Smooth muscle cell (in vitro differentiated cells): ENCODE measurements around the gene CD38. TPM values are rescaled to one million over a fixed set of nuclear protein-coding genes. Genes with fewer than 3 reads are reported as not detected.
"Not testable (repeated sequence)": the region's sequence is repeated elsewhere in the genome, so short reads cannot be mapped to it uniquely, and the experiment has no call there.

Experiments
- DNase-seq: peaks from one replicate; lab custom pipeline; 2025; ENCODE audit not compliant: unreplicated experiment; lab: John Stamatoyannopoulos, UW
- H2AFZ ChIP-seq: fragments of 200-600 bp; sonication (generic); 2 replicates; pipeline ENCODE4 v1.6.0; 2016; ENCODE audit warnings: antibody characterized with exemption, low read depth, mild to moderate bottlenecking
- H3F3A ChIP-seq: fragments of 200-600 bp; sonication (generic); 2 replicates; pipeline ENCODE4 v1.6.0; 2017; ENCODE audit warnings: antibody characterized with exemption, low read depth
- H3K27ac ChIP-seq: fragments of 200-600 bp; sonication (generic); 2 replicates; pipeline ENCODE4 v1.5.1; 2016; ENCODE audit warnings: low read depth, mild to moderate bottlenecking
- H3K27me3 ChIP-seq: fragments of 200-600 bp; sonication (generic); 2 replicates; pipeline ENCODE4 v1.6.1; 2016; ENCODE audit warnings: low read depth, mild to moderate bottlenecking
- H3K36me3 ChIP-seq: fragments of 200-600 bp; sonication (generic); 2 replicates; pipeline ENCODE4 v1.5.1; 2016; ENCODE audit warnings: low read depth
- H3K4me1 ChIP-seq: fragments of 200-600 bp; sonication (generic); 2 replicates; pipeline ENCODE4 v1.5.1; 2016; ENCODE audit warnings: low read depth
- H3K4me2 ChIP-seq: fragments of 200-600 bp; sonication (generic); 2 replicates; pipeline ENCODE4 v1.6.0; 2016; ENCODE audit warnings: mild to moderate bottlenecking
- H3K4me3 ChIP-seq: fragments of 200-600 bp; sonication (generic); 2 replicates; pipeline ENCODE4 v1.5.1; 2016; ENCODE audit warnings: mild to moderate bottlenecking
- H3K79me2 ChIP-seq: fragments of 200-600 bp; sonication (generic); 2 replicates; pipeline ENCODE4 v1.6.0; 2016; ENCODE audit warnings: low read depth, mild to moderate bottlenecking
- H3K9ac ChIP-seq: fragments of 200-600 bp; sonication (generic); 2 replicates; pipeline ENCODE4 v1.6.0; 2016; ENCODE audit warnings: low read depth
- H3K9me3 ChIP-seq: fragments of 200-600 bp; sonication (generic); replicated peaks from 2 replicates; pipeline ENCODE4 v1.5.1; 2016; ENCODE audit warnings: low read depth
- H4K20me1 ChIP-seq: fragments of 200-600 bp; sonication (generic); 2 replicates; pipeline ENCODE4 v1.6.0; 2016; ENCODE audit warnings: low read depth
- WGBS: methylation state at CpG from one replicate; pipeline ENCODE4 v1.1.7; 2016; ENCODE audit warnings: low lambda C conversion rate; 5-methylcytosine and 5-hydroxymethylcytosine counted together
- polyA plus RNA-seq: library from polyadenylated mRNA; unstranded; fragments of >200 nt; fragmentation: Nextera tagmentation; extraction: Ambion mirVana; gene quantifications from 2 replicates; pipeline ENCODE4 v1.2.1, GENCODE V29; 2016
- total RNA-seq: library from RNA; depleted of rRNA; stranded (reverse); fragments of >200 nt; gene quantifications from 2 replicates; pipeline ENCODE4 v1.2.3, GENCODE V29; 2014
- TF ChIP-seq, protein P1 (sequence below): fragments of 200-600 bp; sonication (generic); IDR thresholded peaks from 2 replicates; pipeline ENCODE4 v1.5.1; 2017; ENCODE audit warnings: borderline replicate concordance, mild to moderate bottlenecking, antibody characterized with exemption; ENCODE audit not compliant: insufficient read depth, poor library complexity, severe bottlenecking

Gene CD38
- total and polyA plus RNA-seq, 2 experiments from 2014 or later: not detected

DNA sequence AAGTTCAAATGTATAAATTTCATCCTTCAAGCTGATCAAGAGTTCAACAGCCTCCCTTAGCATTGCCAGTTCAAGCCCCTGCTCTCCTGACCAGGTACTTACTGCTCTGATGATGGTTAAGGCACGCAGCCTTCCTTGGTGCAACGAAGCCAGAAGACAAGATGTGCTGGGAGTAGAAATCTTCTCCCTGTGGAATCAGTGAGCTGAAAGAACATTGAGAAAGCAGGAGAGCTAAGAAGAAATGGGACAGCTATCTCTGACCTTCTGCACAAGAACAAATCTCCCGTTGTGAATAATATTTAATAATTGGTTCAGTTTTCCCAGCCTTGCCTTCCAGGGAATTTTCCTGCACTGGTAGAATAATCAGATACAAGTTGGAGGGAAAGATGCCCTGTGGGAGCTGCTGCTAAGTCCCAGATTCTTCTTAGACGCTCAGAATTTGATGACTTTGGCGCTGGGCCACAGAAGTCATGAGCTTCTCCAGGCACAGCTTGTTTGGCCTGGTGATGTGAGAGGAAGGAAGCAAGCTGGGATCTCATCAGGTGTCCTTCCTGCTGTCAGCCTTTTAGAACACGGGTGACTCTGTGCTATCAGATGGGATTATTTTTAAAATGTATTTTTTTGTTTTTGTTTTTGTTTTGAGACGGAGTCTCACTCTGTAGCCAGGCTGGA lies 77.8 kb downstream of the CD38 start:
- H3K4me3 ChIP-seq: no peak overlapping the region
- no peak overlapping the region for H3K9ac ChIP-seq
- H3K27ac ChIP-seq: no peak overlapping the region
- H3K4me2 ChIP-seq: no peak overlapping the region
- no peaks in the 10 kb centered on the region for H4K20me1 ChIP-seq
- no peaks in the 10 kb centered on the region for H3K79me2 ChIP-seq
- WGBS: 83% methylated on average over 7 of the region's 7 CpGs
- no peaks in the 10 kb centered on the region for H3K4me1 ChIP-seq
- no peak overlapping the region for H2AFZ ChIP-seq
- no peaks in the 10 kb centered on the region for H3K9me3 ChIP-seq
- no peaks in the 10 kb centered on the region for H3K36me3 ChIP-seq
- DNase-seq: no peak
- no peaks in the 10 kb centered on the region for H3K27me3 ChIP-seq
- H3F3A ChIP-seq: no peaks in the 10 kb centered on the region
- TF ChIP-seq, protein P1, sequence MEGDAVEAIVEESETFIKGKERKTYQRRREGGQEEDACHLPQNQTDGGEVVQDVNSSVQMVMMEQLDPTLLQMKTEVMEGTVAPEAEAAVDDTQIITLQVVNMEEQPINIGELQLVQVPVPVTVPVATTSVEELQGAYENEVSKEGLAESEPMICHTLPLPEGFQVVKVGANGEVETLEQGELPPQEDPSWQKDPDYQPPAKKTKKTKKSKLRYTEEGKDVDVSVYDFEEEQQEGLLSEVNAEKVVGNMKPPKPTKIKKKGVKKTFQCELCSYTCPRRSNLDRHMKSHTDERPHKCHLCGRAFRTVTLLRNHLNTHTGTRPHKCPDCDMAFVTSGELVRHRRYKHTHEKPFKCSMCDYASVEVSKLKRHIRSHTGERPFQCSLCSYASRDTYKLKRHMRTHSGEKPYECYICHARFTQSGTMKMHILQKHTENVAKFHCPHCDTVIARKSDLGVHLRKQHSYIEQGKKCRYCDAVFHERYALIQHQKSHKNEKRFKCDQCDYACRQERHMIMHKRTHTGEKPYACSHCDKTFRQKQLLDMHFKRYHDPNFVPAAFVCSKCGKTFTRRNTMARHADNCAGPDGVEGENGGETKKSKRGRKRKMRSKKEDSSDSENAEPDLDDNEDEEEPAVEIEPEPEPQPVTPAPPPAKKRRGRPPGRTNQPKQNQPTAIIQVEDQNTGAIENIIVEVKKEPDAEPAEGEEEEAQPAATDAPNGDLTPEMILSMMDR: no peak

DNA sequence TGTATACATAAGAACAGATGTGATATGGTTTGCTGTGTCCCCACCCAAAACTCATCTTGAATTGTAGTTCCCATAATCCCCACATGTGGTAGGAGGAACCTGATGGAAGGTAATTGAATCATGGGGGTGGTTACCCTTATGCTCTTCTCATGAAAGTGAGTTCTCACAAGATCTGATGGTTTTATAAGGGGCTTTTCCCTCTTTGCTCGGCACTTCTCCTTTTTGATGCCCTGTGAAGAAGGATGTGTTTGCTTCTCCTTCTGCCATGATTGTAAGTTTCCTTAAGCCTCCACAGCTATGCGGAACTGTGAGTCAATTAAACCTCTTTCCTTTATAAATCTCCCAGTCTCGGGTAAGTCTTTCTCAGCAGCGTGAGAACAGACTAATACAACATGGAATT lies 83.1 kb downstream of the CD38 start:
- 88% methylated on average over 4 of the region's 4 CpGs for WGBS

DNA sequence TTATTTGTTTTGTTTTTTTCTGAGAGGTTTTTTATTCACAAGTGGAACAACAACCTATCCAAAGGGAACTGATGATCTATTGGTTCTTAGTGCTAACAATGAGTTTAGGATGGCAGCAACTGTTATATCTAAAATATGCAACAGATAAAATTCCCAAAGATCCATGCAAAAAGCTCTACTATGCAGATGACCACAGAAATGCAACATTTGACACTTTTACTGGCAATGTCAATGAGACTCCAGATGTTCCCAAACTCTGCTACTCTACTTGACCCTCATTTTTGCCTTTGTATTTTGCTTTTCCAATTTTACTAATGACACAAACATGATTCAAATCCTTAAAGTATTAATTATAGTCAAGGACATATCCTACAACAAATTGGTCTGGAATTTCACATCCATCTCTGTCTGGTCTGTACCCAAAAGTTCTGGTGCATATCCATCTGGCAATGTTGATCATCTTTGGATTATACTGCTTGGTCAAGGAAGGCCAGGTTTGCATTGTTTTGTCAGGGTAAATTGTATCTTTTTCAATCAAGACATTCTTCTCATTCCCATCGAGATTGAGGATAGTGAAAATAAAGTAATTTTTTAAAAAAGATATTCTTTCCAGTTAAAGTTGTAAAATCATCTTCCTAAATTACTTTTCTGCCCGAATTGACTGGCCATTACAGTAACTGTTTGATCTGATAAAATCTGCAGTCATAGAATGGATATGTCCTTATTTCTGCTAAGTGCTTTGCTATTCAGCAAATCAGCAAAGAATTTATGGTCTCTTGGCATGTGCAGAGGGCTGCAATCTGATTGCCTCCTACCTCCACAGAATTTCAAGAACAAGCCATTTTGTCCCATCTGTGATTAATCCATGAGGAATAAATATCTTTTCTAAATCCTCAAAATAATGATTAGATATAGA lies 86.8 kb downstream of the CD38 start:
- H3K36me3 ChIP-seq: no peaks in the 10 kb centered on the region
- no peaks in the 10 kb centered on the region for H3K4me1 ChIP-seq
- TF ChIP-seq, protein P1: no peak
- no peak for DNase-seq
- H3F3A ChIP-seq: no peaks in the 10 kb centered on the region
- H3K9ac ChIP-seq: no peak overlapping the region
- no peaks in the 10 kb centered on the region for H3K27me3 ChIP-seq
- H2AFZ ChIP-seq: no peak overlapping the region
- no peaks in the 10 kb centered on the region for H3K79me2 ChIP-seq
- 66% methylated on average over 2 of the region's 2 CpGs for WGBS
- H4K20me1 ChIP-seq: no peaks in the 10 kb centered on the region
- H3K4me3 ChIP-seq: no peak overlapping the region
- H3K9me3 ChIP-seq: no peaks in the 10 kb centered on the region
- no peak overlapping the region for H3K27ac ChIP-seq
- H3K4me2 ChIP-seq: no peak overlapping the region

More for the DNA sequence above, 83.1 kb downstream of the CD38 start:
- H3K4me3 ChIP-seq, H3K27ac ChIP-seq, H3K9me3 ChIP-seq, H2AFZ ChIP-seq, DNase-seq, H3K36me3 ChIP-seq, H3K4me2 ChIP-seq, H3K27me3 ChIP-seq, H3K4me1 ChIP-seq, H3K79me2 ChIP-seq, H3K9ac ChIP-seq, H4K20me1 ChIP-seq, H3F3A ChIP-seq: not testable (repeated sequence)

DNA sequence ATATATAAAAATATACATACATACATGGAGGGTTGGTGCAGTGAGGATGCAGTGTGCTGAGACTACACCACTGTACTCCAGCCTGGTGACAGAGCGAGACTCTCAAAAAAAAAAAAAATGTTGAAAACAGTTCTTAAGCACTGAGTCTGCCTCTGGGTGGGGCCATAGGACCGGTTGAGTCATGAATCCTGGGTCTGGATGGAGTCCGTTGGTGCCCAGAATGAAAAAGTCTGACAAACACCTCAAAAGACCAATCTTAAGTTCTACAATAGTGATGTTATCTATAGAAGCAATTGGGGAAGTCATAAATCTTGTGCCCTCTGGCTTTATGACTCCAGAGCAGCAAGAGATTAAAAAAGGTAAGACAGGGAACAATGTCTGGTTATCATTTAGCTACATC lies 90.0 kb downstream of the CD38 start:
- H3K79me2 ChIP-seq: no peaks in the 10 kb centered on the region
- 52% methylated on average over 3 of the region's 3 CpGs for WGBS
- no peaks in the 10 kb centered on the region for H3K27me3 ChIP-seq
- no peak overlapping the region for H2AFZ ChIP-seq
- no peak for DNase-seq
- H3K4me3 ChIP-seq: no peak overlapping the region
- H4K20me1 ChIP-seq: no peaks in the 10 kb centered on the region
- no peaks in the 10 kb centered on the region for H3K9me3 ChIP-seq
- no peak overlapping the region for H3K4me2 ChIP-seq
- no peaks in the 10 kb centered on the region for H3K36me3 ChIP-seq
- H3K27ac ChIP-seq: no peak overlapping the region
- TF ChIP-seq, protein P1: no peak
- no peaks in the 10 kb centered on the region for H3K4me1 ChIP-seq
- H3K9ac ChIP-seq: no peak overlapping the region
- no peaks in the 10 kb centered on the region for H3F3A ChIP-seq
